Loucy (cell line): ENCODE measurements around the gene FGD5.

ENCODE experiments used
- H2AFZ ChIP-seq: fragments of 200-600 bp; sonication (generic); 2 replicates; pipeline ENCODE4 v1.6.0; 2016; ENCODE audit warnings: antibody characterized with exemption, mild to moderate bottlenecking, low read length, moderate library complexity
- H3F3A ChIP-seq: fragments of 200-600 bp; 2 replicates; pipeline ENCODE4 v1.6.0; 2016; ENCODE audit warnings: antibody characterized with exemption, low read depth, mild to moderate bottlenecking
- H3K27me3 ChIP-seq: fragments of 200-600 bp; sonication (generic); 2 replicates; pipeline ENCODE4 v1.6.1; 2014; ENCODE audit warnings: low read length, mild to moderate bottlenecking; ENCODE audit not compliant: insufficient read depth, poor library complexity, severe bottlenecking
- H3K36me3 ChIP-seq: fragments of 200-600 bp; sonication (generic); 2 replicates; pipeline ENCODE4 v1.6.1; 2016; ENCODE audit warnings: low read length; ENCODE audit not compliant: insufficient read depth
- H3K4me1 ChIP-seq: fragments of 200-600 bp; sonication (generic); 2 replicates; pipeline ENCODE4 v1.5.1; 2014; ENCODE audit warnings: low read length, mild to moderate bottlenecking; ENCODE audit not compliant: insufficient read depth, poor library complexity, severe bottlenecking
- H3K4me2 ChIP-seq: fragments of 200-600 bp; sonication (generic); 2 replicates; pipeline ENCODE4 v1.6.0; 2014; ENCODE audit warnings: antibody characterized with exemption, low read length, low read depth, mild to moderate bottlenecking; ENCODE audit not compliant: poor library complexity, severe bottlenecking
- H3K4me3 ChIP-seq: fragments of 200-600 bp; sonication (generic); 2 replicates; pipeline ENCODE4 v1.5.1; 2014; ENCODE audit warnings: low read length, mild to moderate bottlenecking, mixed read lengths; ENCODE audit not compliant: poor library complexity, severe bottlenecking
- H3K79me2 ChIP-seq: fragments of 200-600 bp; sonication (generic); 2 replicates; pipeline ENCODE4 v1.6.1; 2014; ENCODE audit warnings: low read length; ENCODE audit not compliant: insufficient read depth
- H3K9ac ChIP-seq: fragments of 200-600 bp; sonication (generic); 2 replicates; pipeline ENCODE4 v1.6.0; 2014; ENCODE audit warnings: mild to moderate bottlenecking, low read depth, low read length, moderate library complexity; ENCODE audit not compliant: poor library complexity, severe bottlenecking
- H3K9me2 ChIP-seq: fragments of 200-600 bp; sonication (generic); replicated peaks from 2 replicates; pipeline ENCODE4 v1.6.1; 2016; ENCODE audit warnings: low read depth, low read length, mixed read lengths
- H3K9me3 ChIP-seq: fragments of 200-600 bp; sonication (generic); 2 replicates; pipeline ENCODE4 v1.6.1; 2014; ENCODE audit warnings: mild to moderate bottlenecking, antibody characterized with exemption, low read length, low read depth; ENCODE audit not compliant: insufficient read depth
- H4K20me1 ChIP-seq: fragments of 200-600 bp; sonication (generic); 2 replicates; pipeline ENCODE4 v1.6.0; 2014; ENCODE audit warnings: antibody characterized with exemption, low read length, mild to moderate bottlenecking; ENCODE audit not compliant: insufficient read depth, poor library complexity, severe bottlenecking
- CTCF ChIP-seq: fragments of 200-600 bp; sonication (generic); conservative IDR thresholded peaks from 2 replicates; pipeline ENCODE4 v1.5.1; 2014; ENCODE audit warnings: mild to moderate bottlenecking, antibody characterized with exemption, low read length
- EZH2phosphoT487 ChIP-seq: fragments of 200-600 bp; IDR thresholded peaks from 2 replicates; pipeline ENCODE4 v1.6.1; 2018; ENCODE audit warnings: antibody characterized with exemption, mild to moderate bottlenecking, moderate library complexity, borderline replicate concordance

Gene FGD5

DNA sequence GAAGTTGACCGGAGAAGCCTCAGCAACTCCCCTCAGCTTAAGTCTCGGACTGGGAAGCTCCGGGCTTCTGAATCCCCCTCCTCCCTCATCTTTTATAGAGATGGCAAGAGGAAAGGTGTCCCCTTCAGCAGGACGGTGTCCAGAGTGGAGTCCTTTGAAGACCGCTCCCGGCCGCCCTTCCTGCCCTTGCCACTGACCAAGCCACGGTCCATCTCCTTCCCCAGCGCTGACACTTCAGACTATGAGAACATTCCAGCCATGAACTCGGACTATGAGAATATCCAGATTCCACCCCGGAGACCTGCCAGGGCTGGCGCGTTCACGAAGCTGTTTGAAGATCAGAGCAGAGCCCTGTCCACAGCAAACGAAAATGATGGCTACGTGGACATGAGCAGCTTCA is 2.4 kb downstream of the FGD5 start:
- H3K4me3 ChIP-seq, result no peak overlapping the region
- H3K36me3 ChIP-seq, result no peaks in the 10 kb centered on the region
- no peak for TF ChIP-seq EZH2phosphoT487
- no peak for TF ChIP-seq CTCF
- H3K79me2 ChIP-seq, result no peaks in the 10 kb centered on the region
- H4K20me1 ChIP-seq, result no peaks in the 10 kb centered on the region
- no peaks in the 10 kb centered on the region for H3K4me1 ChIP-seq
- H3K4me2 ChIP-seq, result no peak overlapping the region
- no peaks in the 10 kb centered on the region for H3K27me3 ChIP-seq
- H3K9ac ChIP-seq, result no peak overlapping the region
- no peaks in the 10 kb centered on the region for H3F3A ChIP-seq
- H2AFZ ChIP-seq, result no peak overlapping the region
- H3K9me2 ChIP-seq, result no peaks in the 10 kb centered on the region
- no peaks in the 10 kb centered on the region for H3K9me3 ChIP-seq

- H3F3A ChIP-seq, result no peaks in the 10 kb centered on the region
These were observed 3.4 kb downstream of the FGD5 start for GRCh38 chr3:14822134-14822533.

GRCh38 chr3:14822670-14823390 is 4.1 kb downstream of the FGD5 start:
- H4K20me1 ChIP-seq, result no peaks in the 10 kb centered on the region
- H3K4me3 ChIP-seq, result no peak overlapping the region
- H3F3A ChIP-seq, result no peaks in the 10 kb centered on the region
- no peak overlapping the region for H3K9ac ChIP-seq
- no peaks in the 10 kb centered on the region for H3K79me2 ChIP-seq
- H3K36me3 ChIP-seq, result no peaks in the 10 kb centered on the region
- no peaks in the 10 kb centered on the region for H3K27me3 ChIP-seq
- H3K9me2 ChIP-seq, result no peaks in the 10 kb centered on the region
- no peak overlapping the region for H3K4me2 ChIP-seq
- no peaks in the 10 kb centered on the region for H3K4me1 ChIP-seq
- TF ChIP-seq EZH2phosphoT487, result no peak
- TF ChIP-seq CTCF, result no peak
- H2AFZ ChIP-seq, result no peak overlapping the region
- H3K9me3 ChIP-seq, result no peaks in the 10 kb centered on the region

More at GRCh38 chr3:14822134-14822533, 3.4 kb downstream of the FGD5 start:
- Histone ChIP-seq H3K9ac (no peak overlapping the region), H2AFZ (no peak overlapping the region), H3K79me2 (no peaks in the 10 kb centered on the region), H3K4me1 (no peaks in the 10 kb centered on the region), H3K4me3 (no peak overlapping the region), H3K36me3 (no peaks in the 10 kb centered on the region), H3K9me3 (no peaks in the 10 kb centered on the region), H3K27me3 (no peaks in the 10 kb centered on the region), H4K20me1 (no peaks in the 10 kb centered on the region), H3K9me2 (no peaks in the 10 kb centered on the region), H3K4me2 (no peak overlapping the region)
- TF ChIP-seq CTCF (no peak), EZH2phosphoT487 (no peak)
